Activated T-helper 1 cell treated with anti-CD3 and anti-CD28 coated beads, Interleukin-12 subunit alpha, Interleukin-12 subunit beta, Interleukin-2, Interleukin-4 antibody, amounts not matched to agents 30 ng/mL and 10 ng/mL and 1 ng/mL, durations not matched to agents 14 hours and 24 hours and 36 hours (primary cell): Measurements from ENCODE around the gene DAPK1. TPM values are rescaled to one million over a fixed set of nuclear protein-coding genes. Genes with fewer than 3 reads are reported as not detected.

ENCODE experiments used
- DNase-seq: peaks from one replicate; pipeline ENCODE4 v3.0.0; 2021; ENCODE audit warnings: low spot score
- H3K27ac Mint-ChIP-seq: one replicate; pipeline ENCODE4 v1.8.0; 2021; ENCODE audit warnings: mild to moderate bottlenecking, mixed read lengths
- H3K27me3 Mint-ChIP-seq: one replicate; pipeline ENCODE4 v1.8.0; 2022; ENCODE audit warnings: mild to moderate bottlenecking, moderate library complexity, mixed read lengths; ENCODE audit not compliant: insufficient read depth
- H3K36me3 Mint-ChIP-seq: one replicate; pipeline ENCODE4 v1.8.0; 2021; ENCODE audit warnings: low read depth, mixed read lengths
- H3K4me1 Mint-ChIP-seq: one replicate; pipeline ENCODE4 v1.8.0; 2021; ENCODE audit warnings: low read depth, mixed read lengths
- H3K4me3 Mint-ChIP-seq: one replicate; pipeline ENCODE4 v1.8.0; 2021; ENCODE audit warnings: mild to moderate bottlenecking, moderate library complexity, mixed read lengths
- H3K9me3 Mint-ChIP-seq: one replicate; pipeline ENCODE4 v1.8.0; 2021; ENCODE audit warnings: mixed read lengths
- intact Hi-C: fragments of 100-400 bp; cut with micrococcal nuclease; formaldehyde crosslinking; loops from one replicate; pipeline ENCODE4 v1.15.1; 2024
- total RNA-seq: library from RNA; stranded (reverse); gene quantifications from 2 replicates; pipeline ENCODE4 v1.2.3, GENCODE V29; 2022

Gene DAPK1
- total RNA-seq, 1 donor from 2014 or later, result 2.8 TPM

GRCh38 chr9:87513880-87514535 is 16.3 kb downstream of the DAPK1 start:
- H3K27ac Mint-ChIP-seq, result no peak overlapping the region
- H3K36me3 Mint-ChIP-seq, result no peaks in the 10 kb centered on the region
- no peak for DNase-seq
- H3K9me3 Mint-ChIP-seq, result no peaks in the 10 kb centered on the region
- intact Hi-C loops, result no loop called here
- H3K4me1 Mint-ChIP-seq, result no peaks in the 10 kb centered on the region
- H3K4me3 Mint-ChIP-seq, result no peak overlapping the region
- H3K27me3 Mint-ChIP-seq, result peaks cover 4% of the 10 kb centered on the region

GRCh38 chr9:87515006-87515405 is 17.3 kb downstream of the DAPK1 start:
- Mint-ChIP-seq H3K27ac (no peak overlapping the region), H3K9me3 (no peaks in the 10 kb centered on the region), H3K27me3 (peaks cover 4% of the 10 kb centered on the region), H3K36me3 (no peaks in the 10 kb centered on the region), H3K4me3 (no peak overlapping the region), H3K4me1 (no peaks in the 10 kb centered on the region)
- intact Hi-C loops, result no loop called here
- DNase-seq, result no peak

- DNase-seq, result no peak
- no peaks in the 10 kb centered on the region for H3K36me3 Mint-ChIP-seq
- no peaks in the 10 kb centered on the region for H3K9me3 Mint-ChIP-seq
- H3K4me1 Mint-ChIP-seq, result no peaks in the 10 kb centered on the region
- intact Hi-C loops, result no loop called here
- H3K27me3 Mint-ChIP-seq, result peaks cover 4% of the 10 kb centered on the region
- H3K27ac Mint-ChIP-seq, result no peak overlapping the region
- H3K4me3 Mint-ChIP-seq, result no peak overlapping the region
These were observed 18.0 kb downstream of the DAPK1 start for GRCh38 chr9:87515588-87516221.

GRCh38 chr9:87516222-87516925 is 18.7 kb downstream of the DAPK1 start:
- H3K27me3 Mint-ChIP-seq, result peaks cover 4% of the 10 kb centered on the region
- H3K27ac Mint-ChIP-seq, result no peak overlapping the region
- no peaks in the 10 kb centered on the region for H3K9me3 Mint-ChIP-seq
- no peak overlapping the region for H3K4me3 Mint-ChIP-seq
- intact Hi-C loops, result no loop called here
- no peaks in the 10 kb centered on the region for H3K4me1 Mint-ChIP-seq
- no peaks in the 10 kb centered on the region for H3K36me3 Mint-ChIP-seq
- DNase-seq, result no peak

- Mint-ChIP-seq H3K36me3 (no peaks in the 10 kb centered on the region), H3K9me3 (no peaks in the 10 kb centered on the region), H3K4me1 (no peaks in the 10 kb centered on the region), H3K27me3 (peaks cover 4% of the 10 kb centered on the region), H3K27ac (no peak overlapping the region), H3K4me3 (no peak overlapping the region)
- intact Hi-C loops, result no loop called here
- DNase-seq, result no peak
These were observed 19.2 kb downstream of the DAPK1 start for GRCh38 chr9:87516926-87517290.

- intact Hi-C loops, result no loop called here
These were observed 20.1 kb downstream of the DAPK1 start for GRCh38 chr9:87517732-87518131.

GRCh38 chr9:87518702-87519335 is 21.2 kb downstream of the DAPK1 start:
- H3K4me1 Mint-ChIP-seq, result no peaks in the 10 kb centered on the region
- H3K27me3 Mint-ChIP-seq, result peaks cover 3% of the 10 kb centered on the region
- DNase-seq, result no peak
- no peak overlapping the region for H3K4me3 Mint-ChIP-seq
- H3K9me3 Mint-ChIP-seq, result no peaks in the 10 kb centered on the region
- H3K36me3 Mint-ChIP-seq, result no peaks in the 10 kb centered on the region
- intact Hi-C loops, result no loop called here
- H3K27ac Mint-ChIP-seq, result no peak overlapping the region

More at GRCh38 chr9:87517732-87518131, 20.1 kb downstream of the DAPK1 start:
- no peaks in the 10 kb centered on the region for H3K36me3 Mint-ChIP-seq
- DNase-seq, result no peak
- H3K4me1 Mint-ChIP-seq, result no peaks in the 10 kb centered on the region
- H3K9me3 Mint-ChIP-seq, result no peaks in the 10 kb centered on the region
- no peak overlapping the region for H3K4me3 Mint-ChIP-seq
- H3K27me3 Mint-ChIP-seq, result peaks cover 4% of the 10 kb centered on the region
- H3K27ac Mint-ChIP-seq, result no peak overlapping the region

- Mint-ChIP-seq H3K4me1 (no peaks in the 10 kb centered on the region), H3K36me3 (no peaks in the 10 kb centered on the region), H3K9me3 (no peaks in the 10 kb centered on the region), H3K4me3 (no peak overlapping the region), H3K27ac (no peak overlapping the region), H3K27me3 (peaks cover 2% of the 10 kb centered on the region)
- no peak for DNase-seq
- intact Hi-C loops, result no loop called here
These were observed 21.8 kb downstream of the DAPK1 start for GRCh38 chr9:87519461-87519860.

GRCh38 chr9:87520172-87520683 is 22.6 kb downstream of the DAPK1 start:
- H3K4me3 Mint-ChIP-seq, result no peak overlapping the region
- no peaks in the 10 kb centered on the region for H3K9me3 Mint-ChIP-seq
- DNase-seq, result no peak
- peaks cover 2% of the 10 kb centered on the region for H3K27me3 Mint-ChIP-seq
- intact Hi-C loops, result no loop called here
- H3K4me1 Mint-ChIP-seq, result no peaks in the 10 kb centered on the region
- H3K36me3 Mint-ChIP-seq, result no peaks in the 10 kb centered on the region
- H3K27ac Mint-ChIP-seq, result no peak overlapping the region

GRCh38 chr9:87521834-87522233 is 24.2 kb downstream of the DAPK1 start:
- DNase-seq, result no peak
- intact Hi-C loops, result no loop called here
- no peak overlapping the region for H3K4me3 Mint-ChIP-seq
- no peak overlapping the region for H3K27ac Mint-ChIP-seq
- peaks cover 2% of the 10 kb centered on the region for H3K27me3 Mint-ChIP-seq
- no peaks in the 10 kb centered on the region for H3K9me3 Mint-ChIP-seq
- H3K36me3 Mint-ChIP-seq, result no peaks in the 10 kb centered on the region
- no peaks in the 10 kb centered on the region for H3K4me1 Mint-ChIP-seq

GRCh38 chr9:87524061-87524460 is 26.4 kb downstream of the DAPK1 start:
- no peak for DNase-seq
- H3K9me3 Mint-ChIP-seq, result no peaks in the 10 kb centered on the region
- H3K27ac Mint-ChIP-seq, result no peak overlapping the region
- no peaks in the 10 kb centered on the region for H3K4me1 Mint-ChIP-seq
- intact Hi-C loops, result no loop called here
- H3K27me3 Mint-ChIP-seq, result peaks cover 2% of the 10 kb centered on the region
- no peaks in the 10 kb centered on the region for H3K36me3 Mint-ChIP-seq
- no peak overlapping the region for H3K4me3 Mint-ChIP-seq

GRCh38 chr9:87525546-87526303 is 28.1 kb downstream of the DAPK1 start:
- Mint-ChIP-seq H3K9me3 (no peaks in the 10 kb centered on the region), H3K36me3 (no peaks in the 10 kb centered on the region), H3K4me1 (no peaks in the 10 kb centered on the region), H3K4me3 (no peak overlapping the region), H3K27ac (no peak overlapping the region), H3K27me3 (peaks cover 2% of the 10 kb centered on the region)
- intact Hi-C loops, result no loop called here
- no peak for DNase-seq
